Measurements from ENCODE around the gene ALAS2. TPM values are rescaled to one million over a fixed set of nuclear protein-coding genes. Genes with fewer than 3 reads are reported as not detected.

Gene ALAS2
- total and polyA plus RNA-seq, 4 donors = 0.21 to 1,807 TPM; not detected in 2

Other genes starting within 250 kb of the ALAS2 start
- gene ITIH6, start 232.7 kb downstream of the ALAS2 start, total RNA-seq = not detected
- gene ITIH6, start 232.7 kb downstream of the ALAS2 start, polyA plus RNA-seq = not detected
- 10 to 100 TPM; 26.3 to 93.4 TPM for gene MAGED2, start 223.2 kb downstream of the ALAS2 start, total RNA-seq
- 10 to 100 TPM; 25.4 to 36.3 TPM for gene MAGED2, start 223.2 kb downstream of the ALAS2 start, polyA plus RNA-seq
- 1 to 10 TPM in 1 of 2 donors, under 1 TPM in 1; 0.75 to 5.3 TPM for gene TRO, start 110.2 kb downstream of the ALAS2 start, total RNA-seq
- 1 to 10 TPM in 1 of 2 donors, under 1 TPM in 1; 0.35 to 1.8 TPM for gene TRO, start 110.2 kb downstream of the ALAS2 start, polyA plus RNA-seq
- gene PFKFB1, start 36.8 kb downstream of the ALAS2 start, total RNA-seq = 10 to 100 TPM in 1 of 2 donors, 1 to 10 TPM in 1; 2.9 to 19.2 TPM
- 10 to 100 TPM in 1 of 2 donors, 1 to 10 TPM in 1; 4.4 to 10.2 TPM for gene PFKFB1, start 36.8 kb downstream of the ALAS2 start, polyA plus RNA-seq
- 1 to 10 TPM; 5.0 to 6.5 TPM for gene APEX2, start 30.6 kb downstream of the ALAS2 start, total RNA-seq
- 1 to 10 TPM; 6.9 to 8.6 TPM for gene APEX2, start 30.6 kb downstream of the ALAS2 start, polyA plus RNA-seq
- under 1 TPM in 1 of 2 donors, not detected in 1; 0.28 TPM for gene PAGE2B, start 44.1 kb upstream of the ALAS2 start, total RNA-seq
- not detected for gene PAGE2B, start 44.1 kb upstream of the ALAS2 start, polyA plus RNA-seq
- not detected for gene PAGE2, start 58.0 kb upstream of the ALAS2 start, total RNA-seq
- gene PAGE2, start 58.0 kb upstream of the ALAS2 start, polyA plus RNA-seq = not detected
- not detected for gene PAGE5, start 189.4 kb upstream of the ALAS2 start, total RNA-seq
- gene PAGE5, start 189.4 kb upstream of the ALAS2 start, polyA plus RNA-seq = under 1 TPM; 0.24 to 0.65 TPM
- gene PAGE3, start 233.9 kb upstream of the ALAS2 start, total RNA-seq = not detected
- not detected for gene PAGE3, start 233.9 kb upstream of the ALAS2 start, polyA plus RNA-seq